SU-DHL-6 (cell line): ENCODE results near the gene GRIN3B.

Source experiments
- H2AFZ ChIP-seq: fragments of 200-600 bp; sonication (generic); 2 replicates; pipeline ENCODE4 v1.6.1; 2014; ENCODE audit warnings: low read depth, mild to moderate bottlenecking, moderate library complexity, mixed read lengths, antibody characterized with exemption, low read length; ENCODE audit not compliant: severe bottlenecking
- H3F3A ChIP-seq: fragments of 200-600 bp; shearing (Covaris generic); 2 replicates; pipeline ENCODE4 v1.6.0; 2016; ENCODE audit warnings: antibody characterized with exemption, mild to moderate bottlenecking; ENCODE audit not compliant: insufficient read depth
- H3K27ac ChIP-seq: fragments of 200-600 bp; sonication (generic); 2 replicates; pipeline ENCODE4 v1.5.1; 2016; ENCODE audit warnings: low read depth, mild to moderate bottlenecking, low read length, moderate library complexity, mixed read lengths
- H3K27me3 ChIP-seq: fragments of 200-600 bp; sonication (generic), shearing (Covaris generic); 2 replicates; pipeline ENCODE4 v1.6.0; 2014; ENCODE audit warnings: mild to moderate bottlenecking, low read length
- H3K36me3 ChIP-seq: fragments of 200-600 bp; sonication (generic); 2 replicates; pipeline ENCODE4 v1.6.1; 2014; ENCODE audit warnings: mild to moderate bottlenecking, low read length, mixed read lengths
- H3K4me2 ChIP-seq: fragments of 300-600, 200-600 bp; shearing (Covaris generic), sonication (generic); 2 replicates; pipeline ENCODE4 v1.6.0; 2014; ENCODE audit warnings: low read length, low read depth, mild to moderate bottlenecking; ENCODE audit not compliant: poor library complexity, severe bottlenecking
- H3K4me3 ChIP-seq: fragments of 200-600 bp; sonication (generic); 2 replicates; pipeline ENCODE4 v1.5.1; 2014; ENCODE audit warnings: antibody characterized with exemption, low read length, mild to moderate bottlenecking, mixed read lengths; ENCODE audit not compliant: insufficient read depth, poor library complexity, severe bottlenecking
- H3K79me2 ChIP-seq: fragments of 200-600 bp; sonication (generic); 2 replicates; pipeline ENCODE4 v1.6.1; 2014; ENCODE audit warnings: mild to moderate bottlenecking, low read length, moderate library complexity; ENCODE audit not compliant: insufficient read depth
- H3K9ac ChIP-seq: fragments of 200-600 bp; sonication (generic); 2 replicates; pipeline ENCODE4 v1.7.0; 2014; ENCODE audit warnings: mild to moderate bottlenecking, low read length
- H3K9me2 ChIP-seq: fragments of 200-600 bp; sonication (generic); replicated peaks from 2 replicates; pipeline ENCODE4 v1.6.1; 2014; ENCODE audit warnings: low read length; ENCODE audit not compliant: insufficient read depth
- H3K9me3 ChIP-seq: fragments of 200-600 bp; sonication (generic); 2 replicates; pipeline ENCODE4 v1.6.1; 2014; ENCODE audit warnings: low read length, mixed read lengths; ENCODE audit not compliant: insufficient read depth
- H4K20me1 ChIP-seq: fragments of 200-600 bp; sonication (generic); 2 replicates; pipeline ENCODE4 v1.6.1; 2014; ENCODE audit warnings: low read depth, mild to moderate bottlenecking, antibody characterized with exemption, low read length, moderate library complexity, mixed read lengths
- CTCF ChIP-seq: fragments of 200-600 bp; sonication (generic); IDR thresholded peaks from one replicate; pipeline ENCODE4 v1.5.1; 2017; ENCODE audit warnings: antibody characterized with exemption, mild to moderate bottlenecking, low read length, moderate library complexity; ENCODE audit not compliant: insufficient read depth, poor library complexity, severe bottlenecking
- EZH2phosphoT487 ChIP-seq: fragments of 200-600 bp; sonication (generic), shearing (Covaris generic); conservative IDR thresholded peaks from 2 replicates; pipeline ENCODE4 v1.6.1; 2018; ENCODE audit warnings: mild to moderate bottlenecking, antibody characterized with exemption, low read length, moderate library complexity, mixed read lengths

Gene GRIN3B

GRCh38 chr19:1012334-1012733 lies 12.1 kb downstream of the GRIN3B start:
- no peaks in the 10 kb centered on the region for H3K9me2 ChIP-seq
- no peak overlapping the region for H2AFZ ChIP-seq
- no peaks in the 10 kb centered on the region for H3K27me3 ChIP-seq
- no peak overlapping the region for H3K9ac ChIP-seq
- H3K27ac ChIP-seq = no peak overlapping the region
- H3K36me3 ChIP-seq = no peaks in the 10 kb centered on the region
- H4K20me1 ChIP-seq = 0 out of 2 replicates have a peak, but pooled peaks cover 5% of the 10 kb centered on the region
- peaks cover 29% of the 10 kb centered on the region for H3K79me2 ChIP-seq
- no peak overlapping the region for H3K4me2 ChIP-seq
- no peak overlapping the region for H3K4me3 ChIP-seq
- TF ChIP-seq CTCF (no peak), EZH2phosphoT487 (no peak)
- H3F3A ChIP-seq = no peaks in the 10 kb centered on the region
- no peaks in the 10 kb centered on the region for H3K9me3 ChIP-seq

GRCh38 chr19:1013218-1013617 lies 13.0 kb downstream of the GRIN3B start:
- TF ChIP-seq CTCF (no peak), EZH2phosphoT487 (no peak)
- no peak overlapping the region for H3K4me3 ChIP-seq
- H3K9me3 ChIP-seq = no peaks in the 10 kb centered on the region
- no peaks in the 10 kb centered on the region for H3F3A ChIP-seq
- H3K4me2 ChIP-seq = no peak overlapping the region
- no peaks in the 10 kb centered on the region for H3K9me2 ChIP-seq
- no peak overlapping the region for H3K9ac ChIP-seq
- H3K27me3 ChIP-seq = no peaks in the 10 kb centered on the region
- peaks cover 37% of the 10 kb centered on the region for H3K79me2 ChIP-seq
- H3K27ac ChIP-seq = no peak overlapping the region
- no peaks in the 10 kb centered on the region for H3K36me3 ChIP-seq
- no peak overlapping the region for H2AFZ ChIP-seq
- H4K20me1 ChIP-seq = 0 out of 2 replicates have a peak, but pooled peaks cover 5% of the 10 kb centered on the region

- Histone ChIP-seq H3K9me2 (no peaks in the 10 kb centered on the region), H3K36me3 (no peaks in the 10 kb centered on the region), H3K4me3 (no peak overlapping the region), H3K79me2 (peaks cover 49% of the 10 kb centered on the region), H2AFZ (no peak overlapping the region), H3K4me2 (no peak overlapping the region), H3K9me3 (no peaks in the 10 kb centered on the region), H3K9ac (no peak overlapping the region), H3K27ac (no peak overlapping the region), H4K20me1 (0 out of 2 replicates have a peak, but pooled peaks cover 5% of the 10 kb centered on the region), H3K27me3 (no peaks in the 10 kb centered on the region), H3F3A (no peaks in the 10 kb centered on the region)
- TF ChIP-seq EZH2phosphoT487 = no peak
- TF ChIP-seq CTCF = no peak
Observed at GRCh38 chr19:1014161-1015060, 14.2 kb downstream of the GRIN3B start.
